Iris pigment epithelial cell (primary cell): ENCODE data around the gene USP47.

Experiments
- DNase-seq: peaks from one replicate; pipeline ENCODE4 v3.0.0-alpha.2; 2011; ENCODE audit warnings: low read depth

The USP47 gene

DNA sequence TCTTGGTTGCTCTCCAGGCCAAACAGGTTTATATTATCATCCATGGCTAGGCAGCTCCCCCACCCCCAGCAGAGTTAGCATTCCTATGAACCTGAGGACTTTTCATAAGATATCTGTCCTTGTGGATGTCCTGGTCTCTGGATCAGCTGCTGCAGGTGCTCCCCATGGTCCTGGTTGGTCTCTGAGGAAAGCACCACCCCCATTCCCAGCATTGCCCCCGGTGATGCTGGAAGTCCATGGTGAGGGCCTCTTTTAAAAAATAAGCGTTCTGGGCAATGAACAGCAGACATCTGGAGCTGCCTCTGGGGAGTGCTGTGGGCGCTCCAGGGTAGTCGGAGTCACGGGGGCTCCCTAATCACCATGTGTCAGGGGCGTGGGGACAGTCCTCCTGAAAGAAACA, 140.1 kb downstream of the USP47 start:
- DNase-seq = no peak

DNA sequence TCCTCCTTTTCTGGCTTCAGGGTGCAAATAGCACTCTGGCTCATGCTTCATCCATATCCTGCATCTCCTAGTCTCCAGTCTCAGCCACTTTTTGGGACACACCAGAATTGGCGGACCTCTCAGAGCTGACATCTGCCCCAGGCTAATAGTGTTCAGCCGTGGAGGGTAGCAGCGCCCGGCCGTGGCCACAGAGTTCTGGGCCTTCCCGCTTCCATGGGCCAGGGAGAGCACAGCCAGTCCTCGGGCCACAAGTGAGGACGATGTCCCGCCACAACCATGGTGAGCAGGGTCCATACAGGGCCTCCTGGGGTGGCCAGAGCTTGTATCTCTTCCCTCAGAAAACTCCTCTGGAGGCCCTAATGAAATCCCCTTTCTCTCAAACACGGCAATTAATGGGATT, 140.7 kb downstream of the USP47 start:
- DNase-seq = no peak

DNA sequence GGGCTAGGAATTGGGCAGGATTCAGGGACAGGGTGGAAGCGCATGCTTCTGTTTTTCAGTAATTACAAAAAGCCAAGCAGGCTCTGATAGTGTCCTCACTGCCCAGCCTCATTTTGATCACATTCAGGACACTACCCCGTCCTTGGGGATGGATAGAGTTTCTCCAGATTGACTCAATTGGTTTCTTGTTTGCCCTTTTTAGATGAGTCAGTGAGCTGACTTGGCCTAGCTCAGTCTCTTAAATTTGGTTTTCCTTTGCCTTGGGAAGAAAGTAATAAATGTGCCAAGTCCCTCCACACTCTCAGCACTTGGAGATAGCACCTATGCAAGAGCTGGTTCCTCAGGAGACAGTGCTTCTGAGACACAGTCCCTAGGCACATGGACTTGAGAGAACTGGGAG, 141.2 kb downstream of the USP47 start:
- DNase-seq = peak; percentile 59

DNA sequence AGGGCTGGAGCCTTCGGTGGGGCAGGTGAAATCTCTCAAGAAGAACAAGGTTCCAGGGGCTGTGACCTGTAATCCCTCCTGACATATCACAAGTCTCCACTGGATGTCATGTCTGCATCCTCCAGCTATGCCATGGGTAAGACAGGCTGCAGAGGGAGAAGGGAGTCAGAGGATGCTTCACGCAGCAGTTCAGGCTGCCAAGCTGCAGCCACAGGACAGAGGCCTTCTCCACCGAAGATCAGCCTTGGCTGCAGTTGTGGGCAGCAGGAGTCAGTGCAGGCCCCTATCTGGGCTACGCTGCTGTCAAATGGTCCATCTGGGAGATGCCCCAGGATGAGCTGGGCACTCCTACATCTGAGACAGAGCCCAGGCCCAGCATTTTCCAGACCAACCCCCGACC, 141.7 kb downstream of the USP47 start:
- DNase-seq = no peak

DNA sequence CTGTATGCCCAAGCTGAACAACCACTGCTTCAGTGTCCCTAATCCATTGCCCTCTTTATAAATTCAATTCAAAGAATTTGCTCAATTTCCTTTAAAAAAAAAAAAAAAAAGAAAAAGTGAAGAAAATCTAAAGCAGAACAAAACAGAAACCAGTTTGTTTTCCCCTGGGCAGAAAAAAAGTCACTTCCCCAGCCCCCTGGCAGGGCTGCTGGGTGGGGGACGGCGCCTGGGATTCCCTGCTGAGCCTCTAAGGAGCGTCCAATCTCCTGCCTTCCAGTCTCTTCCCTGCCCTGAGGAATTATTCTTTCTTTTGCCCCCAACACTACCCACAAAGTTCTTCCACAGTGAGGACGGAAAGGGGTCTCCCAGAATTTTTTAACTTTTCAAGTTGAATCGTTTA, 142.8 kb downstream of the USP47 start:
- DNase-seq = no peak

DNA sequence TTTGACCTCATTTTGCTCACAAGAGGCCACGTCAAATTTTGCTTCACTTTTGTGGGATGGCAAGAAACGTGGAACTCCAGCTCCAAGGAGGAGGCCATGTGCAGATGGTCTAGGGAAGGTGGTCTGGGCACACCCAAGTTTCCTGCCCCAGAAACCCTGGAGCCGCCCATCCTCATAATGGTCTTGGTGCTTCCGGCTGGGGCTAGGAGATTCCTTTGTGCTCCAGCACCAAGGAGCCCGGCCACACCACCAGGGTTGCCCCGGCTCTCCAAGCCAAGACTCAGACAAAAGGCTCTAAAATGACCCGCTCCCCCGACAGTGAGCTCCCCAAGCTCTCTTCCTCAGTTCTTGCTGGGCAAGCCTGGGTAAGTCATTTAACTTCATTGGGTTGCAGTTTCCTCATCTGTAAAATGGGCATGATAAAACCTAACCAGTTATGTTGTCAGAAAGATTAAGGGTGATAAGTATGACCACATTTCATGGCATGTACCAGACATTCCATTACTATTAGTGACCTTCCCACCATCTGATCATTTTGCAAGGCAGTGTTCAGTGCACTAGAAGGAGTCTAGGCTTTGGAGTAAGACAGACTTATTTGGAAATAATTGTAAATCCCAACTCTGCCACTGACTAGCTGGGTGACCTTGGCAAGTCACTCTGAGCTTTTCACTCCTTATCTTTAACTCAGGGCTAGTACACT, 143.4 kb downstream of the USP47 start:
- DNase-seq = peak; percentile 82

DNA sequence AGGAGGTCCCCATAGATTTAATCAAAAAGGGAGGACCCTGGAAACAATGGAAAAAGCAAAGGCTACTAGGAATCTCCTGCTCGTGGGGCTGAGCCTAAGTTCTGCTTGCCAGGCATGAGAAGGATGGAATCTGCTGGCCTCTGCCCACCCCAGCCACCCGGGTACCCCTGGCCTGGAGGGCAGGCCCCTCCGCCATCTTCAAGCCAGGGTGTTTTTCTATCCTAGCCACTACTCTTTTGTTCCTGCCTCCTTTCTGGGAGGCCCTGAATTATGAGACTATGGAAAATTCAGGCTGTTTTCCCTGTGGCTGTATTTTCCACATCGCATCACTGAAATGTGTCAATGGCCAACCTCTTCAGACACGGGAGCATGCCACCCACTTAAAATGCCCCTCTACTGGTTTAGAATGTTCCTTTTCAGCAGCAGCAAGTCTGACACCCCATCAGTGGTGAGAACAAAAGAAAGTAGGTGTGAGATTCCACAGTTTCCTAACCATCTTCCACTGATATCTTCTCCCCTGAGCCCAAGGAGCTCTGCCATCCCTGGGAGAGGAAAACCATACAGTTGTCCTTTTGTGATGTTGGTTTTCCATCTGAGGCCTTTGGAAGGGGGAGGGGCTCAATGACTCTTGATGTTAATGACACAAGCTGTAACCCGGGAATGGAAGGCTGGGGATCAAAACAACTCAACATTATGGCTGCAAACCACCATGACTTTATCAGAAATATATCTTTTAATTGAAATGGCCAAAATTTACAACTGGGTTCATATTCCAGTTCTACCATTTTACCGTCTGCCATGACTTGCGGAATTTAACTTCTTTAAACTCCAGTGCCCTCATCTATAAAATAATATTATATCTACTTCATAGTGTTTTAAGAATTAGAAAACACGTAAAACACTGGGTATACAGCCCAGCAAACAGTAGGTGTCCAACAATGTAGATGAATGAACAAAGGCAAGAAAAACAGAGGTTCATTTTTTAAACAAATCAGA, 144.5 kb downstream of the USP47 start:
- no peak for DNase-seq

DNA sequence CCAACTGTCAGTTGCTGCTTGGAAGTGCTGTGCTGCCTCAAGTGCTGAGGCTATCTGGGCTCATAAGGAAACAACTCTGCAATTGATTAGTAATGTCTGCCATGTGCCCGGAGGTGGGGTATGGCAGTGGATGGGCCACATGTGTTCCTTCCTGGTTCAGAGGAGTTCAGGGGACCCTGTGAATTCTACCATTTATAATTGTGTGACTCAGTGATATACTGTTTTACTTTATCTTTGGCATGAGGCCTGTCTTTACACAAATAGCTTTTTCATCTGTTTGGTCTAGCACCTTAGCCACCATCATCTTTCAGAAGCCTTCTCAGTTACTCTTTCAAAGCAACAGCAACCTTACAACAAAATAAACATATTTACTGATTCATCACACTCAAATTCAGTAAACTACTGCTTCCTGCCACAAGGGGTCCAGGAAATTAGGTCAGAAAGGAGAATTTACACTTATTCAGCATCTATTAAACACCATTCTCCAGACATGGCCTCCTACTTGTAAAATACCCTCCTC, 145.8 kb downstream of the USP47 start:
- DNase-seq = peak; percentile 82

DNA sequence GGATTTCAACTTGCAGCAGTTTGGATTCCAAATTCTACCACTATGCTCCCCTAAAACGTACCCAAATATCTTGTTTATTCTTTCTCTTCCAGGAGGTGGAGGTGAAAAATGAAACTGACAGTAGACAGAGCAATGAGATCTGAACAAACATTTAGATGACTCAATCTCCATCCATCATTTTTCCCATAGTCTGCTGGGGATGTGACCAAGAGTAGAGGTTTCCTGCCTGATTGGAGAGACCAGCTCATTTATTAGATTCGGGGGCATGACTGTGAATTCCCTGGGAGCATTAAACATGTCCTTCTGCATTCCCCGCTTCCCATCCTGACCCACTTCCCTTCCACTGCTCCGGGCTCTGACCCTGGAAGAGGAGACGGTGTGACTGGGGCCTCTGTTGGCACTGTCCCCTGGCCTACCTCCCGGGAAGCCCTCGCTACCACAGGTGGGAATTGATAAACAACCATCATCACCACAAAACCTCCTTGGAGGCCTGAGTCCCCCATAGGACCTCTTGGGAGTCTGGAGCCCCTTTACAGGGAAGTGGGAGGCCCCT, 146.4 kb downstream of the USP47 start:
- peak; percentile 88 for DNase-seq

DNA sequence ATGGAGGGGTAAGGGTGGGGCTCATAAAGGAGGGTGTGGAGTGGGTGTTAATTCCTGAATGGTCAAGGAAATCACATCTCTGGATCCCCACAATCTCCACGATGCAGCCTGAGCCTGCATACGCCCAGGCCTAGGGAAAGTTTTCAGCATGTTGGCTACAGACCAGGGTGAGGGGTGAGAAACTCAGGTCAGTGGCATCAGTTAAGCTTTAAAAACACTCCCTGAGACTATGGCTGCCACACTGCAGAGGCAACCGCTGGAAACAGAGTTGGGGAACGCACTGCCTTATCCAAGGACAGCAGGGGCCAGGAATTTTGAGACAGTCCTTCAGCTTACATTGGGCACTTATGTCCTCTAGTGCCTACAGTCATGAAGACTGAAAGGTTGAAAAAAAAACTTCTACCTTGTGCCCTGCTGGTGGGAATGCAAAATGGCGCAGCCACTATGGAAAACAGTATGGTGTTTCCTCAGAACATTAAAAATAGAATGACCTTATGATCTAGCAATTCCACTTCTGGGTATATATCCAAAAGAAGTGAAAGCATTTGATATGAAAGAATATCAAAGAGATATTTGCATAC, 147.0 kb downstream of the USP47 start:
- DNase-seq = no peak

DNA sequence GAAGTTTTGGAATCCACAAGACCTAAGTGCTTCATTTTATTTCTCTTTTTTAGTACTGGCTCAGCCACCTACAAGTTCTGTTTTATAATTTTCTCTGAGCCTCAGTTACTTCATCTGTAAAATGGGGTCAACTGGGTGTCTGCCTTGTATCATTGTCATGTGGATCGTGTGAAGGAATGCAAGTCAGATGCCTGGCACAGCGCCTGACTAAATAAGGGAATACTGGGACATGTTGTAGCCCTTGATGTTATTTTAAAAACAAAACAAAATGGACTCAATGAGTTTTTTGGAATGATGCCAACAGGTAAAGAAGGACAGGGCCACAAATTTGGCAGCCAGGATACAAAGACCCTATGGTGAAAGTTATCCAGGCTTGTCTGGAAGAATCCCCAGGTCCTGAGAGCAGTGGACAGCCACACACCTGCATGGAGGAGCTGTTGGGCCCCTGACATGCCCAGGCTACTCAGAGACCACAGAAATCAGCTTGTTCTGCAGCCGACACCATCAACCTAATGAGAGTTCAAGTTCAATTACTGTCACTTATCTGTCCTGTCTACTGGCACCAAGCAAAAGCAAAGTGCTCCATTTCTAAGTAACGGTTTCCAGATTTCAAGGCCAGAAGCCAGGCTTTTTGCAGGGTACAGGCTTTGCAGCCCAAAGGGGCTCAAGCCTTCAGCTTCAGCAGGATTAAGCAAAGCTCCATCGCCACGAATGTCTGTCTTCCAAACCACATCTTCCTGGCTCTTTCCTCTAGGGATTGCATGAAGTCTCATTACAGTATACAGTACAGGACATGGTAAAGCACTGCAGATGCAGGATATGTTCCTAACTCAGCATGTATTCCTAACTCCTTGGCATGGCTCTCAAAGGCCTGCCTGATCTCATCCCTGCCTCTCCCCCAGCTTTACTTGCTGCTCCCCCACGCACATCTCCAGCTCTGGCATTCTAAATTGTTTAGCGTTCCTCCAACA, 148.3 kb downstream of the USP47 start:
- DNase-seq = no peak

DNA sequence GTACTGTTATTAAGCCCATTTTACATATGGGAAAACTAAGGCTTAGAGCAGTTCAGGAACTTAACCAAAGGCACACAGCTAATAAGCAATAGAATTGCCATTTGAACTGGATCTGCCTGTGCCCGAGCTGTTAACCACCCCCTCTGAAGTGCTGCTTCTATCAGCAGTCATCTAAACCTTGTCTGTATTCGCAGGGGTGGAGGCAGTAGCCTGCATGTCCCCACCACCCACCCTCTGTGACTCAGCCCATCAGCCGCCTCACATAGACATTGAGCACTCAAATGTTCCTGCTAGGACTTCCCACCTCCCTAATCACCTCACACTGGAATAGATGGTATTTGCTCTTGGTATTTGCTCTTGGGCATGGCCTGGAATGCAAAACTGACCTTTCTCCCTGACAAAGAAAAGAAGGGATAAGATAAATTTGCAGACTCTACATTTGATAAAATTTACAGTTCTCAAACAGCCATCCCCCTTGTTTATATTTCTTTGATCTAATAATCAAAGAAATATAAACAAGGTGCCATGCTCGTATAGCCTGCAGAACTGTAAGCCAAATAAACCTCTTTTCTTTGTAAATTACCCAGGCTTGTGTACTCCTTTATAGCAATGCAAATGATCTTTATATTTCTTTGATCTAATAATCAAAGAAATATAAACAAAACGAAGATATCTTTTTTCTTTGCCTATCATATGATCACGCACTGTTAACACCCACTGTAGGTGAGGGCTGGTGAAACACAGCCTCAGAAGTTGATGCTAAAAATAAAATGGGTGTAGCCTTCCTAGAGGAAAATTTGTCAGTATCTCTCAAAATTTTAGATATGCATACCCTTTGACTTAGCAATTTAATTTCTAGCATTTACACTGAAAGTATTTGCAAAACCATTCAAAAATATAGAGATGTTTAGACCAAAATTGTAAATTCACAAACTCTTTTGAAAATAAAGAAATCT, 150.8 kb downstream of the USP47 start:
- DNase-seq = peak; percentile 61

DNA sequence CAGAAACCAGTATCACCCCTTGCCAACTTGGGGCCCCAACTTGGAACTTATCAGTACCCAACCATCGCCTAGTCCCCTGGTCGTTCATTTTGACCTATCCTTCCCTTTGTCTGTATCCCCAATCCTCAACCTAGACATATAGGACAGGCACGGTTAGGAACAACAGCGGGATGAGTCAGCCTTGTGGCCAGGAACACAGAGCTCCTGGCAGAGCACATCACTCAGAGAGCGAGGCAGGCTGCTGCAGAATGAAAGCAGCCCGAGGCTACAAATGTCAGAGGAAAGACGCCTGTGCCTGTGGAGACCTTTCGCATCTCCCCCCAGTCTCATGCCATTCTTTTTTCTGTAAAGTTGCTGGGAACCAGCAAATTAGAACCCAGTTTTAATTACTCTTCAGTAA, 152.1 kb downstream of the USP47 start:
- DNase-seq = peak; percentile 91

DNA sequence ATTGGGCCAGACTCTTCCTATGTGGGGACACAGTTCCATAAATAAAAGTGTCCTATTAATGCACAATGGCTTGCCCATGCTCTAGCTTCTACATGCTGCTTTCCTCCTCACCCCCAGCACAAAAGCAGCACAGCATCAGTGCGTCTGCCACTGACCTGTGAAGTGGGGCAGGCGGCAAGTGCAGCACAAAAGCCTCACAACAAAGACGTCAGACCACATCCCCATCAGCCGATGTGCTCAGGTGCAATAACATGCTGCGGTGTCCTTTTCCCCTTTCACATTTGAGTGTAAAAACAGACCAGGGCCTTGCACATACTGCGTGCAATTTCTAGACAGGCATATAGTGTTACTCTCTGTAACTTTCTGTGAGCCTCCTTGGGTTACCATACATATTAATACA, 153.8 kb downstream of the USP47 start:
- DNase-seq = no peak

DNA sequence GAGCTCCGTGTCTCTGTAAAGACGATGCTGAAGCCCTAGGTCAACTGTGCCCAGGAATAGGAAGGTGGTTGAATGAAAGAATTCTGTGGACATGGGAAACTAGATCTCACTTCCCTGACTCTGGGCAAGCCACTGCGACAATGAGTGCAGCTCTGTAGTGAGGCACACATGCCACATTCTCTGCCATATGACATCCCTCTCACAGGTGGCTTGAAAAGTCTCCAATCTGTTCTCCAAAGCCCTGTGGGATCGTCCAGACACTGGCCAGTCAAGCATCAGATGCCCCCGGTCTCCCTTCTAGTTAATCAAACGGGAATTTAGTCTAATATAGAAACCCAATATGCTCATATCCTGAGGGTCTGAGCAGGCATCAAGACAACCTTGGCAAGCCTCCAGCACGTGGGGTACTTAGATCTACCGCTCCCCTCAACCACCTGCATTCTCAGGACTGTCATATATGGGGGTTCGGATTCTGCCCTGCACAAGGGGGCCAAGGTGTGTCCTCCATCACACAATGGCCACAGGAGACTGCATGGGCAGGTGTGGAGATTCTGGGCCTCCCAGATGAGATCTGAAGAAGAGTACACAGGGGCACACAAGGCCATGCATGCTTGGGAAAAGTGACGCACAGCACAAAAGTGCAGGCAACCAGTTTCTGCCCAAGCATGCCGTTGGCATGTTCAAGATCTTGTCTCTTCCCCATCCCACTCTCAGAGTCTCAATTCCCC, 154.7 kb downstream of the USP47 start:
- DNase-seq = no peak

DNA sequence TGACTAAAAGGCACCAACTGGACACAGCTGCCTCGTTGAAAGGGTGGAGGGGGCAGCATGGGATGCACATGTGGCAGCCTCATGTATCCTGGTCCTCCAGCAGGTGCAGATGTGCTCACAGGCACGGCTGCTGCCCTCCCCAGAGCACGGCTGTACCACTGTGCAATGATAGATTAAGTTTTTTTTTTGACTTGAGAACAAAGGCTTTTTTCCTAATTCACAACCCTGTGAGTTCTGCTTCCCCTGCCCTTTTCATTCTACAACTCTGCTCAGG, 155.2 kb downstream of the USP47 start:
- no peak for DNase-seq

DNA sequence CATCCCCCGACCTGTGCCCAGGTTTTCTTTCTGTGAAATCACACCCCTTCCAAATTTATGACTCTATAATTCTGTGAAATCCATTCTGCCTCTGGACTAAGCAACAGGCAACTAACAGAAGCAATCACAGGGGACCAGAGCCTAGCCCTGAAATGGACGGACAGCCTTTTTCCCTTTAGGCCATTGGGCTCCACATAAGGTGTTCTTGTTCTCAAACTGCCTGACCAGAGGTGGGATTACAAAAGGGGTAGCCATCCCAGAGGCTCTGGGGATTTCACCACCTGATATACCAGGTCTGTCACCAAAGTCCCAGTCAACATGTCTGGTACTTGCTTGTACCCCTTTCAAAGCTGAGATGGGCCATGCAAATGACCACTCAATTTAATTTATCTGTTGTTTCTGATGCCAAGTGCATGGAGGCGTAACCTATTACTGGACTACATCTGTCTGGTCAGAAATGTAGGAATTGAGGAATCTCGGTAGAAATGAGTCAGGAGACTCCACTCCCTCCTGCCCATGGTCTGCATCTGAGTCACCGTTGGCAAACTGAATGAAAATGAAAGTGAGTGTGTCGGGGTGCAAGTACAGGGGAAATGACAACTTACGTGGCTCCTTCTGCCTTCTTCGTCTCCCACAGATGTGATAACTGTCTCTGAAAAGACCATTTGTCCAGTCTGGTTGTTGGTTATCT, 156.5 kb downstream of the USP47 start:
- peak; percentile 95 for DNase-seq

DNA sequence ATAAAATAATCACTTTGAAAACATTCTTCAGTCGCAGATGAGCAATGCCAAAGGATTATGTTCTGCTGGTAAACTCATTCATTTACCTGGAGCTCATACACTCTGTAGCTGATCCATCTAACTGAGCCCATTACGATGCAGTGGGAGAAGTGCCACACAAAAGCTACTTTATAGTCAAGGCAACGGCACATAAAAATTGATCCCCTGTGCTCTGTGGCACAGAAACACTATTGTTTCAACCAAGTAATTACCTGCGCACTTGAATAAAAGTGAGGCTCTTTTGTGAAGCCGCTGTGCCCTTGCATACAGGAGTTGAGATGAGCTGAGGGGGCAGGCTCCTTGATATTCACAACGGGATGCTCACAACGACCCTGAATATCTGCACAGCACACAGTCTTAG, 159.4 kb downstream of the USP47 start:
- no peak for DNase-seq

DNA sequence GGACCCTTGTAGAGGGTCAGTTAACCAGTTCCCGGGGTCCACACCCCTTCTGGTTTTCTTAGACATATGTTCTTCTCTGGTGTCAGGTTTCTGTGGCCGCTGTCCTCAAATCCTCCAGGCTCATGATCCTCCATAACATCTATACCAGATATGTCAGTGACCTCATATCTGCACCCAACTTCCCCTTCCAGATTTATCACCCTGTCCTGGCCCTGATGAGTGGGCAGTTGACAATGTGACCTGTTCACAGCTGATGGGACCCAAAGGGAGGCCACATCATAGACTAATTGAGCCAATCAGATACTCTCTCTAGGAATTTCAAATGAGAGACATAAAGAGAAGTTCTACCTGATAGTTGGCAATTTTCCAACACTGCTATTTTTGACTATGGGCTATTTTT, 161.6 kb downstream of the USP47 start:
- DNase-seq = no peak
